HepG2 (cell line): ENCODE data around the gene C5AR2. TPM values are rescaled to one million over a fixed set of nuclear protein-coding genes. Genes with fewer than 3 reads are reported as not detected.
A peak's percentile ranks its signal among the peaks of the same experiment; 100 is the strongest.

ENCODE experiments used
- ATAC-seq: fragments of 200-7000 bp; cut with Tn5 transposase; 3 replicates; pipeline ENCODE4 v1.9.1; 2020; ENCODE audit warnings: mild to moderate bottlenecking, moderate library complexity
- BruUV-seq: library from RNA; stranded (reverse); fragments of 400-500 nt; replicated peaks from 2 replicates; lab custom pipeline; 2021; lab: Mats Ljungman, UMichigan
- CTCF ChIA-PET: fragments of 300-600 bp; formaldehyde crosslinking; extraction: SDS; loops from one replicate; lab custom pipeline; 2021; ENCODE audit warnings: low total read pairs, inconsistent platforms, low intra/inter-chr PET ratio; lab: Yijun Ruan, JAX
- POLR2A ChIA-PET: fragments of 350-600 bp; sonication (Branson Sonifier 250); formaldehyde crosslinking; loops from one replicate; lab custom pipeline; 2020; ENCODE audit warnings: antibody characterized with exemption, inconsistent platforms; lab: Yijun Ruan, JAX
- DNase-seq: peaks from one replicate; pipeline ENCODE4 v3.0.0-alpha.2; 2015; ENCODE audit warnings: low spot score
- FAIRE-seq: peaks from 3 replicates; lab custom pipeline; 2011; peaks lifted over from hg19 to GRCh38; lab: Jason Lieb, UNC
- H2AFZ ChIP-seq: one replicate; pipeline ENCODE4 v1.6.1; 2011; ENCODE audit warnings: low read length, inconsistent platforms
- H3K27ac ChIP-seq: fragments of 300-600 bp; 3 replicates; pipeline ENCODE4 v1.8.0; 2011; ENCODE audit warnings: mixed run types, mild to moderate bottlenecking, mixed read lengths, low read length, inconsistent platforms; ENCODE audit not compliant: insufficient read depth; ENCODE audit errors: extremely low read length
- H3K27me3 ChIP-seq, 2 experiments: fragments of 200-600 bp in 1 of 2; 2 replicates in 1 of 2; 3 replicates in 1 of 2; pipeline versions ENCODE4 v1.6.0 to v1.8.0; 2011; ENCODE audit warnings: low read length in 2 of 2, mild to moderate bottlenecking in 2 of 2, moderate library complexity in 2 of 2, inconsistent platforms in 1 of 2; ENCODE audit not compliant: insufficient read depth in 2 of 2, control insufficient read depth in 1 of 2
- H3K36me3 ChIP-seq, 2 experiments: fragments of 200-600 bp in 1 of 2; replicated peaks in 1 of 2; 2 replicates in 1 of 2; 3 replicates in 1 of 2; pipeline versions ENCODE4 v1.5.1 to v1.8.0; 2011; ENCODE audit warnings: low read length in 2 of 2, inconsistent platforms in 1 of 2; ENCODE audit not compliant: insufficient read depth in 2 of 2, control insufficient read depth in 1 of 2
- H3K4me1 ChIP-seq: 2 replicates; pipeline ENCODE4 v1.5.1; 2012; ENCODE audit warnings: low read length, inconsistent platforms; ENCODE audit not compliant: insufficient read depth
- H3K4me2 ChIP-seq: 2 replicates; pipeline ENCODE4 v1.6.0; 2011; ENCODE audit warnings: low read depth, low read length, inconsistent platforms
- H3K4me3 ChIP-seq, 3 experiments: fragments of 200-600 bp in 1 of 3; sonication (generic), shearing (Covaris generic) in 1 of 3; replicated peaks in 1 of 3; 2 replicates each; pipeline ENCODE4 v1.5.1; 2011 to 2016; ENCODE audit warnings: low read length in 3 of 3, inconsistent platforms in 2 of 3, low read depth in 2 of 3, mild to moderate bottlenecking in 2 of 3, control low read depth in 1 of 3, mixed read lengths in 1 of 3; ENCODE audit not compliant: insufficient read depth in 1 of 3
- H3K79me2 ChIP-seq: one replicate; pipeline ENCODE4 v1.6.1; 2011; ENCODE audit warnings: low read length, inconsistent platforms; ENCODE audit not compliant: insufficient read depth
- H3K9ac ChIP-seq: 2 replicates; pipeline ENCODE4 v1.6.0; 2011; ENCODE audit warnings: mild to moderate bottlenecking, low read depth, low read length, inconsistent platforms; ENCODE audit not compliant: insufficient read depth
- H3K9me3 ChIP-seq: 2 replicates; pipeline ENCODE4 v1.5.1; 2012; ENCODE audit warnings: mild to moderate bottlenecking, low read length
- H4K20me1 ChIP-seq: 2 replicates; pipeline ENCODE4 v1.6.0; 2011; ENCODE audit warnings: inconsistent platforms, mild to moderate bottlenecking, low read length, moderate library complexity; ENCODE audit not compliant: insufficient read depth
- AGO2 ChIP-seq: fragments of 200-400 bp; formaldehyde crosslinking; optimal IDR thresholded peaks from 2 replicates; pipeline ENCODE3; 2017; ENCODE audit warnings: mild to moderate bottlenecking, low read depth, low read length, moderate library complexity
- HOMEZ ChIP-seq: IDR thresholded peaks from 2 replicates; pipeline ENCODE4 v1.6.1; 2016; ENCODE audit warnings: low read depth
- MAF1 ChIP-seq: sonication (generic); formaldehyde crosslinking; IDR thresholded peaks from 2 replicates; pipeline ENCODE4 v1.5.0; 2020; ENCODE audit warnings: missing genetic modification reagents, borderline replicate concordance
- SRF ChIP-seq: IDR thresholded peaks from 2 replicates; pipeline ENCODE4 v1.6.1; 2011; ENCODE audit warnings: mild to moderate bottlenecking, low read depth, low read length, moderate library complexity
- ZBTB42 ChIP-seq: sonication (generic); formaldehyde crosslinking; IDR thresholded peaks from 2 replicates; pipeline ENCODE4 v1.5.0; 2020; ENCODE audit warnings: mild to moderate bottlenecking, missing genetic modification reagents
- ZNF142 ChIP-seq: sonication (generic); formaldehyde crosslinking; IDR thresholded peaks from 2 replicates; pipeline ENCODE4 v1.4.0; 2020; ENCODE audit warnings: missing genetic modification reagents
- ZNF274 ChIP-seq: sonication (generic); formaldehyde crosslinking; IDR thresholded peaks from 2 replicates; pipeline ENCODE4 v1.5.1; 2020; ENCODE audit warnings: mild to moderate bottlenecking, missing genetic modification reagents
- ZNF337 ChIP-seq: sonication (generic); formaldehyde crosslinking; IDR thresholded peaks from 2 replicates; pipeline ENCODE4 v1.5.1; 2020; ENCODE audit warnings: missing genetic modification reagents, low read depth, mild to moderate bottlenecking, borderline replicate concordance
- ZNF577 ChIP-seq: sonication (generic); formaldehyde crosslinking; IDR thresholded peaks from 2 replicates; pipeline ENCODE4 v1.4.0; 2020; ENCODE audit warnings: mild to moderate bottlenecking, low read depth, missing genetic modification reagents, borderline replicate concordance
- WGBS: methylation state at CpG from one replicate; pipeline ENCODE4 v1.1.6; 2017; ENCODE audit warnings: low lambda C conversion rate; 5-methylcytosine and 5-hydroxymethylcytosine counted together
- in situ Hi-C: cut with HindIII; loops from 2 replicates; pipeline ENCODE4 v1.10.0; 2017; ENCODE audit warnings: low pct_unique_long_range_greater_than_20kb; ENCODE audit not compliant: extremely low pct_ligation_motif_present
- intact Hi-C: fragments of 100-400 bp; cut with micrococcal nuclease; formaldehyde crosslinking; loops from one replicate; pipeline ENCODE4 v1.10.0; 2022; ENCODE audit not compliant: unreplicated experiment
- polyA plus RNA-seq, 8 experiments: library from polyadenylated mRNA; depleted of rRNA in 3 of 8; stranded (reverse) in 7 of 8; unstranded in 1 of 8; fragments of >200 nt; fragmentation: Illumina TruSeq in 4 of 8; extraction: Trizol in 4 of 8; gene quantifications; 2 replicates each; pipeline versions ENCODE4 v1.2.1 to v1.2.3, GENCODE V29; 2011 to 2016; ENCODE audit warnings: low read depth in 4 of 8, missing spikeins in 1 of 8, mixed read lengths in 1 of 8; ENCODE audit not compliant: insufficient read depth in 1 of 8
- total RNA-seq, 5 experiments: library from RNA; depleted of rRNA; stranded (reverse); fragments of >200 nt; fragmentation: Illumina TruSeq; extraction: Trizol; gene quantifications; 2 replicates each; pipeline ENCODE4 v1.2.3, GENCODE V29; 2016; ENCODE audit warnings: low read depth in 1 of 5

The C5AR2 gene
- total and polyA plus RNA-seq, 2 of the 13 experiments (the other 11 are each of a cell fraction or from before 2014, with no cell fraction given): 0.09 to 0.24 TPM

GRCh38 chr19:47378246-47378645 is 46.3 kb downstream of the C5AR2 start:
- Histone ChIP-seq H3K4me2 (no peak overlapping the region), H4K20me1 (0 out of 2 replicates have a peak, but pooled peaks cover 3% of the 10 kb centered on the region), H3K9ac (no peak overlapping the region), H3K9me3 (no peaks in the 10 kb centered on the region), H3K4me3 (no peak overlapping the region), H3K36me3 (peaks cover 45 to 68% of the 10 kb centered on the region in 2 experiments), H2AFZ (no peak overlapping the region), H3K4me1 (no peaks in the 10 kb centered on the region), H3K27me3 (no peaks in the 10 kb centered on the region), H3K79me2 (no peaks in the 10 kb centered on the region), H3K27ac (no peak overlapping the region)
- in situ Hi-C loops: no loop called here
- intact Hi-C loops: no loop called here
- ChIA-PET CTCF (no interaction called here), POLR2A (no interaction called here)
- FAIRE-seq (no peak), DNase-seq (no peak), ATAC-seq (no peak)
- WGBS: 97% methylated on average over 11 of the region's 11 CpGs
- no TSS peak for BruUV-seq
- no peak for TF ChIP-seq ZNF577 (CRISPR knock-in tag)
- TF ChIP-seq ZNF337 (CRISPR knock-in tag): no peak
- TF ChIP-seq ZBTB42: no peak
- TF ChIP-seq MAF1: no peak

- H3K4me2 ChIP-seq: no peak overlapping the region
- H3K4me1 ChIP-seq: no peaks in the 10 kb centered on the region
- H3K4me3 ChIP-seq: no peak overlapping the region
- H3K9me3 ChIP-seq: no peaks in the 10 kb centered on the region
- no peaks in the 10 kb centered on the region for H3K79me2 ChIP-seq
- intact Hi-C loops (no loop called here), in situ Hi-C loops (no loop called here)
- ATAC-seq (no peak), DNase-seq (no peak), FAIRE-seq (no peak)
- WGBS: 95% methylated on average over 15 of the region's 23 CpGs
- H3K27ac ChIP-seq: no peak overlapping the region
- H3K36me3 ChIP-seq: peaks cover 36 to 58% of the 10 kb centered on the region in 2 experiments
- H2AFZ ChIP-seq: no peak overlapping the region
- H4K20me1 ChIP-seq: 0 out of 2 replicates have a peak, but pooled peaks cover 3% of the 10 kb centered on the region
- no TSS peak for BruUV-seq
- ChIA-PET POLR2A (no interaction called here), CTCF (no interaction called here)
- H3K9ac ChIP-seq: no peak overlapping the region
- H3K27me3 ChIP-seq: no peaks in the 10 kb centered on the region
- TF ChIP-seq SRF: no peak
- no peak for TF ChIP-seq ZNF142
- TF ChIP-seq AGO2: peak; percentile 25
- no peak for TF ChIP-seq HOMEZ (CRISPR knock-in tag)
- TF ChIP-seq ZNF274 (CRISPR knock-in tag): 0 out of 2 replicates have a peak, but pooled peaks have one; percentile 32
Measured at GRCh38 chr19:47379381-47379938, 47.5 kb downstream of the C5AR2 start.
